Measurements from ENCODE around the gene HDAC6.

GRCh38 chrX:48798318-48798717, 3.5 kb upstream of the HDAC6 start:
- TF ChIP-seq, protein P1, sequence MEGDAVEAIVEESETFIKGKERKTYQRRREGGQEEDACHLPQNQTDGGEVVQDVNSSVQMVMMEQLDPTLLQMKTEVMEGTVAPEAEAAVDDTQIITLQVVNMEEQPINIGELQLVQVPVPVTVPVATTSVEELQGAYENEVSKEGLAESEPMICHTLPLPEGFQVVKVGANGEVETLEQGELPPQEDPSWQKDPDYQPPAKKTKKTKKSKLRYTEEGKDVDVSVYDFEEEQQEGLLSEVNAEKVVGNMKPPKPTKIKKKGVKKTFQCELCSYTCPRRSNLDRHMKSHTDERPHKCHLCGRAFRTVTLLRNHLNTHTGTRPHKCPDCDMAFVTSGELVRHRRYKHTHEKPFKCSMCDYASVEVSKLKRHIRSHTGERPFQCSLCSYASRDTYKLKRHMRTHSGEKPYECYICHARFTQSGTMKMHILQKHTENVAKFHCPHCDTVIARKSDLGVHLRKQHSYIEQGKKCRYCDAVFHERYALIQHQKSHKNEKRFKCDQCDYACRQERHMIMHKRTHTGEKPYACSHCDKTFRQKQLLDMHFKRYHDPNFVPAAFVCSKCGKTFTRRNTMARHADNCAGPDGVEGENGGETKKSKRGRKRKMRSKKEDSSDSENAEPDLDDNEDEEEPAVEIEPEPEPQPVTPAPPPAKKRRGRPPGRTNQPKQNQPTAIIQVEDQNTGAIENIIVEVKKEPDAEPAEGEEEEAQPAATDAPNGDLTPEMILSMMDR (conservative IDR thresholded peaks at IDR 0.05) = no peak
- no peak for TF ChIP-seq ZFX (IDR thresholded peaks at IDR 0.05)
